ENCODE results near the gene PCGF3.

PCGF3 gene

DNA sequence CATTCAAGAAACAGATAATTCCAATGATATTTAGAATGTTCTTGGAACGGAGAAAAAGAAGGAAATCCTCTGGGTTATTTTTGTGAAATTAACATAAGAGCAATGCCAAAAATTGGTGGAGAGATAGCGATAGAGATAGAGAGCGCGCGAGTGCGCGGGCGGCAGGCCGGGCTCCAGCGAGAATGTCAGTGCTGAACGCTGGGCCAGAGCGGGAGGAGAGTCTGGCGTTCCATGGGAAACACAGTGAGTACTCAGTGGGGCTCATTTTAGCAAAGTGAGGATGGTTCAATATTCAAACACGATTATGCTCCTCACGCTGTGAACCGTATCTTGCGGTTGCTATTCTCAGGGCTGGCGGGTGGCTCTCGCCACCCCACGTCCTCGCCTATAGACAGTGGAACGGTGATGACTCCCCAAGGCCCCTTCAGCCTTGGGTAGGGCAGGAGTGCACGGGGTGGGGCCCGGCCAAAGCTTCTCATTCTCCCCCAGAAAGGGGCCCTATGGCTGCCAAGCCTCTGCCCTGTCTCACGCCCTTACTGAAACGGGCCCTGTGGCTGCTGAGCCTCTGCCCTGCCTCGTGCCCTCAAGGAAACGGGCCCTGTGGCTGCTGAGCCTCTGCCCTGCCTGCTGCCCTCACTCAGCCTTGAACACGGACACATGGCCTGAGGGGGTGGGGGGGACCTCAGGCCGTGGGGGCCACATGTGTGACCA lies 103.4 kb downstream of the PCGF3 start:
- DNase-seq: no peak

DNA sequence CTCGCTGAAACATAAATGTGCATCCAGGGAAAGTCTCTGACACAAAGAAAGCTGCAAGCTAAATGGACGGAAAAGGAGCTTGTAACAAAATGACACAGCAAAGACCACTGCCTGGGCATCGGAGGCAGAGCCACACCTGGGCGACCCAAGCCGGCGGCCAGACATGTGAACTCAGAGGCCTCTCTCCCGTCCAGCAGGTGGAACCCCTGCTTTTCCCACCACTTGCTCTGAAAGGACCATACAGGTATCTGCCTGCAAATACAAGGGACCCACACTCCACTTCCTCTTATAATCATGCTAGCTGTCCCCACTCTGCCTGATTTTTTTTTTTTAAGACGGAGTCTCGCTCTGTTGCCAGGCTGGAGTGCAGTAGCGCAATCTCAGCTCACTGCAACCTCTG lies 108.3 kb downstream of the PCGF3 start:
- no peak for DNase-seq

DNA sequence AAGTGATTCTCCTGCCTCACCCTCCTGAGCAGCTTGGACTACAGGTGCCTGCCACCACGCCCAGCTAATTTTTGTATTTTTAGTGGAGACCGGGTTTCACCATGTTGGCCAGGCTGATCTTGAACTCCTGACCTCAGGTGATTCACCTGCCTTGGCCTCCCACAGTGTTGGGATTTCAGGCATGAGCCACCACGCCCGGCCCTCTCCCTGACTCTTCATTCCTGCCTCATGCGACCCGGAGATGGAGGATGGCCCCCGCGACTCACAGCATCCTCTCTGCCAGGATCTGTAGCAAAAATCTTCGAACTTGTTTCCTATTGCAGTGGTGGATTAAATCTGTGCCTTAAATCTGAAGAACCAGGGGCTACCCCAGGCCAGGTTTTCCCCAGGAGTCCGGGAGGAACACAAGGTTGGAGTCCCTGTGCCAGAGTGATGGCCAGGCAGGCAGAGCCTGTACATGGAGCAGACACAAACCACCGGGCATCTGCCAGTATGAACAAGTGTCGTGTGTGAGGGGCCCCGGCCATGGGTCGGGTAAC lies 108.7 kb downstream of the PCGF3 start:
- DNase-seq: no peak

DNA sequence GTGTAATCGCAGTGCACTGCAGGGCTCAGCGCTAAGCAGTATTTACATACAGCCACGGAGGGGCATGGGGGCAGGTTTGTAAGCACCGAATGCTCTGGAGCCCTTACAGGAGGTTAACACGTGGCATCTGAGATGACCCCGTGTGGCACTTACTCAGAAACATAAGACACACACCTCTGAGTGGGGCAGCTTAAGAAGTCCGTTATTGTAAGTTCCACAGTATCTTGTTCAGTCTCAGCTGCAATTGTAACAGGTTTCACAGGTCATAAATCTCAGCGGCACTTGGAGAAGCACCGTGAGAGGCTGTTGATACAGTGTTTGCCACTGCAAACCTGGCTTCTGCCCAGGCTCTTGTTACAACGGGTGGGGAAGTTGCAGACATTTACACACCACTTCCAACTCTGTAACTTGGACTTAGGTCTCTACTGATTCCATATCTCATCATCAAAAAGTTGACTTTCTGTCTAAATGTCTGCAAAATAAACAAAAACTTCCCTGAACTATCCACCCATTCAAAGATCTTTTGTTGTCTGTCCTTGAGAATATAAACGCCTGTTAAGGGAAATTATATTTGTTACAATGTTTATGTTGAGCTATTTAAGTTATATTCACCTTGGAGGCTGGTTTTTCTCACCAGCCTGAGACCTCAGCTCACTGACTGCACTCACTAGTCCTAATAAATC lies 110.0 kb downstream of the PCGF3 start:
- no peak for DNase-seq

DNA sequence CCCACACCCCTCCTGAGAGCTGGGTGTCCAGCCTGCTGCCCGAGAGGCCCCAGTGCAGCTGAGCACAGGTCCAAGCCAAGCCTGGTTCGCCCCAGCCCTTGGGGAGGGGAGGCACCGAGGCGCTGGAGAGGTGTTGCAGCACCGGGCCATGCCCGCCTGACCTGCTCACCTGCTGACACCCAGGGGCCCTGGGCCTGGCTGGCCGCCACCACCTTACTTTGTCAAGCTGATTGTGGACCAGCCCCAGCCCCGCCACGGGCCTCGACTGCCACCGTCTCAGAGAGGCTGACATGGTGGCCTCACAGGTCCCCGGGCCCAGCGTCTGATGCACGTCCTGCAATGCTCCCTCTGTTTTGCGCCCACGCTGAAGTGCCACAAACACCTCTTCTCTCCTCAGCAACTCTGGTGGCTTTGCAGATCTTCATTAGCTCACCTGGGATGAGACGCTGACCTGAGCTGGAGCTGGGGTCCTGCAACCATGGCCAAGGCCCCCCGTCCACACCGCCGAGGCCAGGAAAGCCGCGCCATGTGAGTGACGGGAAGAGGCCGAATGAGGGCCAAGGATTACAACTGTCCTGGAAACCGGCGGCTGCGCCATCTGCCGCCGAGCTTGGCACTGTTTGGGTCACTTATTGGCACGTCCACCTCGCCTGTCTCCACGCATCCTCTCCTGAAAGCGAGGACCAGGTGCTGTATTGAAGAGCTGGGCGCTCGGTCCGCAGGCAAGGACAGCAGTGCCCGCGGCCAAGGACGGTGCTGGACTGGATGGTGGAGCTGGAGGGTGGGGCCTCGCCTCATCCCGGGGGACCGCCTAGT lies 112.7 kb downstream of the PCGF3 start:
- DNase-seq: no peak

DNA sequence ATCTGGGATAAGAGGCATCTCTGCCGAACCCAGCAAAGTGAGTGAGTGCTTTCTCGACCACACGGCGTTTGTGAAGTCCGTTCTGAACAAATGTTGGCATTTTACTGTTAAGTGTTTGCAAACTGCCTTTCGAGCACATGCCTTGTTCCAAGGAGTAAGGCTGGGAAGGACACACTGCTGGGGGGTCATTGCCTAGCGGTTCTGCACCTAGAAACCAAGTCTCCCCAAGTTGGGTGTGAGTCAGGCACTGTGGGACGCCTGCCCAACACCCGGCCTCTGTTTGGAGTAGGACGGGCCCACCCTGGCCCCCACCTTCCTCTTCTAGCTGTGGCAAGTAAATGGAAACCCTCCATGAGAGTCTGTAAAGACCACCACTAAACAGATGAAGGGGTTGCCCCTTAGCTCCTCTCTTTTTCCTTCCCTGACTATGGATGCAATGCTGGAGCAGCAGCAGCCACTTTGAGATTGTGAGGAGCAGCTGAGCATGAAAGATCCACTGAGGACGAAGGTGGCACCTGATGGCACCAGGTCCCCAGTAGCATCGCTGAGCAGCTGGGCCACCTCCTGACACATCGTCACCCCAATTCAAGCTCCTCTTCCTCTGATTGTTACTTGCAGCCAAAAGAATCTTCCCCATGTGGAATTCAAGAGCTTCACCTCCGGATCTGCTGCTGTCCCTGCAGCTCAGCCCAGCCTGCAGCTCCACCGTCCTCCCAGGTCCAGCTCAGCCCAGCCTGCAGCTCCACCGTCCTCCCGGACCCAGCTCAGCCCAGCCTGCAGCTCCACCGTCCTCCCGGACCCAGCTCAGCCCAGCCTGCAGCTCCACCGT lies 114.0 kb downstream of the PCGF3 start:
- DNase-seq: no peak

Data from NCI-H1048 (cell line).